Stimulated activated naive B cell treated with anti-CD40 and anti-IgM and Interleukin-4, amounts not matched to agents 10 μg/mL and 1 μg/mL and 100 μg/mL, for 72 hours (primary cell): Measurements from ENCODE around the gene CADPS.

Source experiments
- ATAC-seq, 2 donors: fragments of 150-1000 bp; cut with Tn5 transposase; replicated peaks; 2 replicates each; pipeline ENCODE4 v1.10.0; 2021; ENCODE audit warnings: moderate library complexity in 1 of 2
- DNase-seq: peaks from one replicate; pipeline ENCODE4 v3.0.0; 2021
- H3K27ac Mint-ChIP-seq: one replicate; pipeline ENCODE4 v1.8.0; 2022; ENCODE audit warnings: mild to moderate bottlenecking, mixed read lengths
- H3K27me3 Mint-ChIP-seq, 2 donors: one replicate each; pipeline ENCODE4 v1.8.0; 2022; ENCODE audit warnings: mixed read lengths in 2 of 2
- H3K36me3 Mint-ChIP-seq, 2 donors: one replicate each; pipeline ENCODE4 v1.8.0; 2022; ENCODE audit warnings: mixed read lengths in 2 of 2, mild to moderate bottlenecking in 1 of 2
- H3K4me1 Mint-ChIP-seq, 2 donors: one replicate each; pipeline ENCODE4 v1.8.0; 2022; ENCODE audit warnings: mixed read lengths in 2 of 2, mild to moderate bottlenecking in 1 of 2
- H3K4me3 Mint-ChIP-seq, 2 donors: one replicate each; pipeline ENCODE4 v1.8.0; 2022; ENCODE audit warnings: mild to moderate bottlenecking in 2 of 2, mixed read lengths in 2 of 2, moderate library complexity in 1 of 2
- H3K9me3 Mint-ChIP-seq, 2 donors: one replicate each; pipeline ENCODE4 v1.8.0; 2022; ENCODE audit warnings: mixed read lengths in 2 of 2, mild to moderate bottlenecking in 1 of 2

The CADPS gene

GRCh38 chr3:62839748-62840147 lies 35.5 kb downstream of the CADPS start:
- H3K27ac Mint-ChIP-seq: no peak overlapping the region
- DNase-seq (no peak), ATAC-seq (no peak)
- H3K4me1 Mint-ChIP-seq: peaks cover 0 to 2% of the 10 kb centered on the region in 2 donors
- peaks cover 2 to 5% of the 10 kb centered on the region in 2 donors for H3K9me3 Mint-ChIP-seq
- H3K36me3 Mint-ChIP-seq: no peaks in the 10 kb centered on the region
- H3K4me3 Mint-ChIP-seq: no peak overlapping the region
- no peaks in the 10 kb centered on the region for H3K27me3 Mint-ChIP-seq

- no peaks in the 10 kb centered on the region for H3K36me3 Mint-ChIP-seq
- H3K9me3 Mint-ChIP-seq: peaks cover 2 to 5% of the 10 kb centered on the region in 2 donors
- ATAC-seq (no peak), DNase-seq (no peak)
- no peaks in the 10 kb centered on the region for H3K27me3 Mint-ChIP-seq
- peaks cover 0 to 2% of the 10 kb centered on the region in 2 donors for H3K4me1 Mint-ChIP-seq
- H3K27ac Mint-ChIP-seq: no peak overlapping the region
- H3K4me3 Mint-ChIP-seq: no peak overlapping the region
Observed at GRCh38 chr3:62837145-62837787, 38.0 kb downstream of the CADPS start.

DNA sequence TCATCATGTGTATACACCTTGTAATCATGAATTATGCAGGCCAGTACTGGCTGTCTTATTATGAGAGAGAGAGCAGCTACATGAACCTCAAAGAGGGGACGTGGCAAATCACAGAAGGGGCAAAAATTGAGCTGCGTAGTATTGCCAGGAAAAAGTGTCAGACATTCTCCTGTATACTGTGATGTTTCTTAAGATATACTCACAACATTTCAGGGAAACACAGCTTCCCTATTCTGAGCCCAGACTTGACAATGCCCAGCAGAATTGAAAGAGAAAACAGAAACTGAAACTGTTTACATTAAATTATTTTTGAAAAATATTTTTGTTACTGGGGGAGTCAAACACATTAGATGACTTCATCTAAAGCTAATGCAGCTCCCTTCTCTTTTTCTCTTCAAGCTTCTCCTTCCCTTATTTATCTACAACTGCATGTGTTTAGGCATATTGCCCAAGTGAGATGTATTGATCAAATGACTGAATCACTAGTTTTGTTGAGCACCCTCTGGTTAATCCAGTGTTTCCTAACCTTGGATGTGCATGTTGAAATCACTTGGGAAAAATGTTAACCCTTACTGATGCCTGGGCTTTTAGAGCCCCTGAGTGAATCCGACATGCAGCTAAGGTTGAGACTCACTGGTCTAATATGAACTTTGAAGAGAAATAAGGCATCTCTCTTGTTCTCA lies 39.5 kb downstream of the CADPS start:
- Mint-ChIP-seq H3K9me3 (peaks cover 2 to 5% of the 10 kb centered on the region in 2 donors), H3K4me3 (no peak overlapping the region), H3K27me3 (no peaks in the 10 kb centered on the region), H3K36me3 (no peaks in the 10 kb centered on the region), H3K27ac (no peak overlapping the region), H3K4me1 (peaks cover 0 to 2% of the 10 kb centered on the region in 2 donors)
- DNase-seq: no peak
- ATAC-seq: no peak

DNA sequence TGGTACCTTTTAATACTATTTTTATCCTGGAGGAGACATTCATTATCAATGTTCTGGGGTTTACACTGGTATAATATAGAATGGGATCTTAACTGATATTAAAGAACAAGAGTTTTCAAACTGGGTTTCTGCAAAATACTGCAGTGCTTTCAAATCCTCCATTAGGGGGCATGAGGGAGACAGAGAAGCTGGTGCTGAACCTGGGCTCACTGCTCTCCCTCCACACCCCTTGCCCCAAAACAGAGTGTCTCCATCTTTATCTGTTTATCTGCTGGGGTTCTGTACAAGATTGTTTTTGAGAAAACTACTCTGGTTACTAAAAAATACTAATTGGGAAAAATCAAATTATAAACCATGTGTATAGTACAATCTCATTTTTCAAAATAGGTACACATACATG lies 41.7 kb downstream of the CADPS start:
- H3K4me3 Mint-ChIP-seq: no peak overlapping the region
- H3K4me1 Mint-ChIP-seq: peaks cover 0 to 2% of the 10 kb centered on the region in 2 donors
- H3K27ac Mint-ChIP-seq: no peak overlapping the region
- ATAC-seq (no peak), DNase-seq (no peak)
- H3K27me3 Mint-ChIP-seq: no peaks in the 10 kb centered on the region
- H3K9me3 Mint-ChIP-seq: no peaks in the 10 kb centered on the region
- no peaks in the 10 kb centered on the region for H3K36me3 Mint-ChIP-seq

DNA sequence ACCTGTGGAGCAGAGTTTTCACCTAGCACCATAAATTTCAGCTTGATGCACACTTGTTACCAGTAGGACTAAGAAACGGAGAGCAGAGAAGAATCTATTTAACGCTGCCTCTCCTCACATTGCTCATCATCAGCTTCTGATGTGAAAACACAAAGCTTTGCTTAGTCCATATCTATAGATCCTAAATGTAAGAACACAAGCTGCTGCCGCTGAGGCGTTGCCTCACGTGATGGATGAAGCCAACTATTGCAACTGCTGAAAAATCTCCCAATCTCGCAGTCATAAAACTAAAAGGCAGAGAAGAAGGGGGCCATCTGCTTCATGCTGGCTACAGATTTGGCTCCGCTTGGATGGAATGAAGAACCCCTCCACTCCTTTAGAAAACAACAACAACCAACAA lies 42.7 kb downstream of the CADPS start:
- no peak for ATAC-seq
- Mint-ChIP-seq H3K27me3 (no peaks in the 10 kb centered on the region), H3K36me3 (no peaks in the 10 kb centered on the region), H3K9me3 (no peaks in the 10 kb centered on the region), H3K4me1 (peaks cover 0 to 2% of the 10 kb centered on the region in 2 donors), H3K27ac (no peak overlapping the region), H3K4me3 (no peak overlapping the region)
- no peak for DNase-seq

- Mint-ChIP-seq H3K36me3 (no peaks in the 10 kb centered on the region), H3K27me3 (no peaks in the 10 kb centered on the region), H3K27ac (no peak overlapping the region), H3K9me3 (no peaks in the 10 kb centered on the region), H3K4me3 (no peak overlapping the region), H3K4me1 (peaks cover 0 to 2% of the 10 kb centered on the region in 2 donors)
- ATAC-seq (no peak), DNase-seq (no peak)
Observed at GRCh38 chr3:62830727-62831322, 44.4 kb downstream of the CADPS start.

- no peak for ATAC-seq
- no peaks in the 10 kb centered on the region for H3K27me3 Mint-ChIP-seq
- DNase-seq: no peak
- no peak overlapping the region for H3K4me3 Mint-ChIP-seq
- no peak overlapping the region for H3K27ac Mint-ChIP-seq
- H3K9me3 Mint-ChIP-seq: no peaks in the 10 kb centered on the region
- H3K4me1 Mint-ChIP-seq: no peaks in the 10 kb centered on the region
- H3K36me3 Mint-ChIP-seq: no peaks in the 10 kb centered on the region
Observed at GRCh38 chr3:62827550-62827949, 47.7 kb downstream of the CADPS start.

DNA sequence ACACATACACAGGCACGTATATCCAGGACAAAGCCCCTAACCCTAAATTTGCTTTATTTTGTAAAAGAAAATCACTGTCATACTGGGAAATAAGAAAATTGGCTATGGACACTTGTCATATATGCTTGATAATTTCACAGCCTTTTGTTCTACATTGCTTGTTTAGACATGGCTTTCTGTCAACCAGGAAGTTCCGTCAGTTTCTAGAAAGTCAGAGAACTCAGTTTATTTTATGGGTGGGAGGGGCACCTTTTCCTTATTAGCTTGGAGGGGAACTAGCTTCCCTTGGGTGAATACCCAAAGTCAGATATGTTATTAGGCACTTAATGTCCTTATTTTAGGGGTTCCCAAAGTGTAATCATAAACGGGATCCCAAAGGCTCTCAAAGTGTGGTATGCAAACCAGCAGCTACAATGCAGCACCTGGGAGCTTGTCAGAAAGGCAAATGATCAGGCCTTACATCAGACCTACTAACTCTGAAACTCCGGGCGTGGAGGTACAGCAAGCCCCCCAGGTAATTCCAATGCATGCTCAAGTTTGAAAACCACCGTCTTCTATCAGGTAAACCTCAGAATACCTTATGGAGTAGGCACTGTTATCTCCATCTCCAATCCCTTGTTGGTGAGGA lies 50.1 kb downstream of the CADPS start:
- no peaks in the 10 kb centered on the region for H3K4me1 Mint-ChIP-seq
- H3K4me3 Mint-ChIP-seq: no peak overlapping the region
- no peak for DNase-seq
- H3K27me3 Mint-ChIP-seq: no peaks in the 10 kb centered on the region
- ATAC-seq: no peak
- no peaks in the 10 kb centered on the region for H3K36me3 Mint-ChIP-seq
- H3K9me3 Mint-ChIP-seq: no peaks in the 10 kb centered on the region
- no peak overlapping the region for H3K27ac Mint-ChIP-seq

DNA sequence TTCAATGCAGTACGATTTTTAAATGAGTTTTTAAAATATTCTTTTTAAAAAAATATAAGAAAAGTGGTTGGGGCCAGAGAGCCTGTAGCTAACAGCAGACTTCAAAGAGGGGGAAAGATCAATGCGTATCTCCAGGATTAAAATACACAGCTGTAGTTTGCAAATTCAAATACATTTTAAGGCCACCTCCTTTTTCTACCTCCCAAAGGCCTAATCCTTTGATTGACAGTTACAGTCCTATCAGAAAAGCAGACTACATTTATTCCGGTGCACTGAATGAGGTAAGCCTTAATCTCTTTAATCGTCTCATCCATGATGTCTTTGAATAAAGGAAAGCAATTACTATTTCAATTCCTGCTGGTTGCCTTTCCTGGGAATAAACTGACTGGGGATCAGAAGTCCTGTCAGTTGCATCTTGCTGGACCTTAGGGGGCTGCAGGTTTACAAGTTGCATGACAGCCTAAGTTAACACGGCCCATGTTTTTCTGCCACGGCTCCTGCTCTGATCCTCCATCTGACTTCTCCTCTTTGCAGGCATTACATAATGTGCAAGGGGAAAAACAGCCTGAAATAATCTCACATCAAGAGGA lies 51.7 kb downstream of the CADPS start:
- Mint-ChIP-seq H3K27ac (no peak overlapping the region), H3K4me1 (no peaks in the 10 kb centered on the region), H3K4me3 (no peak overlapping the region), H3K36me3 (no peaks in the 10 kb centered on the region), H3K9me3 (no peaks in the 10 kb centered on the region), H3K27me3 (no peaks in the 10 kb centered on the region)
- ATAC-seq: no peak
- no peak for DNase-seq

- no peaks in the 10 kb centered on the region for H3K27me3 Mint-ChIP-seq
- no peak for DNase-seq
- H3K9me3 Mint-ChIP-seq: no peaks in the 10 kb centered on the region
- ATAC-seq: no peak
- H3K36me3 Mint-ChIP-seq: no peaks in the 10 kb centered on the region
- no peaks in the 10 kb centered on the region for H3K4me1 Mint-ChIP-seq
- no peak overlapping the region for H3K4me3 Mint-ChIP-seq
- no peak overlapping the region for H3K27ac Mint-ChIP-seq
Observed at GRCh38 chr3:62822905-62823304, 52.3 kb downstream of the CADPS start.

DNA sequence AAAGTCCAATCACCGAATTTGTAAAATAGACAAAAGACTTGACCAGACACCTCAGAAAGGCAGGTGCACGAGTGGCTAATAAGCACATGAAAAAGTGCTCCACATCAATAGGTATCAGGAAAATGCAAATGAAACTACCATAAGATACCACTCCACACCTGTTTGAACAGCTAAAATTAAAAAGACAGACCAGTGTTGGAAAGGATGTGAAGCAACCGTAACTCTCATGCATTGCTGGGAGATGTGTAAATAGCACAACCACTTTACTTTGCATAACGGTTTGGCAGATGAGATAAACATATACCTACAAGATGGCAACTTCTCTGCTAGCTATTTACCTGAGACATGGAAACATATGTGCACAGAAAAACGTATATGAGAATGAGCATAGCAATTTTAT lies 56.9 kb downstream of the CADPS start:
- H3K36me3 Mint-ChIP-seq: no peaks in the 10 kb centered on the region

DNA sequence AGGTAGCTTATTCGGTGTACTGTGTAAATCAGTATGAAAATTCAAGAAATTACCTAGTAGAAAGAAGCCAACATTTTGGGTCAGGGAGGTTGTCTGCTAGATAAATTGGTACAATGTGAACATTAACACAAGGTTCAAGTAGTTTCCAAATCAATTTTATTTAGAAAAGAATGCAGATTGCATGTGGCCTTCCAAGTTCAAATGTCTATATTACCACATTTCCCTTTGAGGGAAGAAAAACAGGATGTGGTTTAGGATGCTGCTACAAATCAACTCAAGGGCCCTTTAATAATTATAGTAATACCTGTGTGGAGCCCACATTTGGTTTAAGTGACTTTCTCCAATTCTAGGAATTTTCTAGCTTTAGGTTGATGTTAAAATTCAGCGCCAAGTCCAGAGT lies 57.5 kb downstream of the CADPS start:
- no peaks in the 10 kb centered on the region for H3K4me1 Mint-ChIP-seq
- H3K9me3 Mint-ChIP-seq: no peaks in the 10 kb centered on the region
- ATAC-seq (no peak), DNase-seq (no peak)
- no peaks in the 10 kb centered on the region for H3K27me3 Mint-ChIP-seq
- no peak overlapping the region for H3K27ac Mint-ChIP-seq
- H3K4me3 Mint-ChIP-seq: no peak overlapping the region
- H3K36me3 Mint-ChIP-seq: no peaks in the 10 kb centered on the region

More for the DNA sequence above, 56.9 kb downstream of the CADPS start:
- Mint-ChIP-seq H3K4me1 (no peaks in the 10 kb centered on the region), H3K9me3 (no peaks in the 10 kb centered on the region), H3K27ac (no peak overlapping the region), H3K4me3 (no peak overlapping the region), H3K27me3 (no peaks in the 10 kb centered on the region)
- ATAC-seq (no peak), DNase-seq (no peak)

DNA sequence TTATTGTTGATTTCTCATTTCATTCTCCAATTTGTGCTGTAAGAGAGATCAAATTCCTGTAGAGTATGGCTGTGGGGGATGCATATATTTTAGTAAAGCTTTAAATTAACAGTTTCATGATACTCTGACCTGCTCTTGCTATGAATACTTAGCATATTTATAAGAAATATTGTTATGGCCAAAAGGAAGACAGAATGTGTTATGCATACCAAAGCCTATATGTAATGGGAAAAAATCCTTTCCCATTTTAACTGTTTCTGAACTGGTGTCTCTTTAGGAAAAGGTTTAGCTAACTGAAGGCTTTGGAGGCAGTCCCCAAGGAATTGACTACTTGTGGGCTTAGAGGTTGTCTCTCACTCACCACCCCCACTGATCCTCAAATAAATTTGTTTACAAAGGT lies 59.2 kb downstream of the CADPS start:
- no peak overlapping the region for H3K4me3 Mint-ChIP-seq
- H3K27ac Mint-ChIP-seq: no peak overlapping the region
- no peaks in the 10 kb centered on the region for H3K27me3 Mint-ChIP-seq
- no peaks in the 10 kb centered on the region for H3K36me3 Mint-ChIP-seq
- no peaks in the 10 kb centered on the region for H3K9me3 Mint-ChIP-seq
- DNase-seq (no peak), ATAC-seq (no peak)
- H3K4me1 Mint-ChIP-seq: no peaks in the 10 kb centered on the region

GRCh38 chr3:62812631-62813030 lies 62.6 kb downstream of the CADPS start:
- no peaks in the 10 kb centered on the region for H3K27me3 Mint-ChIP-seq
- H3K27ac Mint-ChIP-seq: no peak overlapping the region
- no peak for ATAC-seq
- H3K36me3 Mint-ChIP-seq: no peaks in the 10 kb centered on the region
- no peaks in the 10 kb centered on the region for H3K4me1 Mint-ChIP-seq
- DNase-seq: no peak
- no peaks in the 10 kb centered on the region for H3K9me3 Mint-ChIP-seq
- H3K4me3 Mint-ChIP-seq: no peak overlapping the region
